HepG2 (cell line): ENCODE data around the gene GGA3. TPM values are rescaled to one million over a fixed set of nuclear protein-coding genes. Genes with fewer than 3 reads are reported as not detected.

Experiments used
- ARNTL ChIP-seq: sonication (generic); formaldehyde crosslinking; IDR thresholded peaks from 2 replicates; pipeline ENCODE4 v1.4.0; 2020; ENCODE audit warnings: mild to moderate bottlenecking, missing genetic modification reagents
- CCAR2 ChIP-seq: fragments of 200-400 bp; formaldehyde crosslinking; optimal IDR thresholded peaks from 2 replicates; pipeline ENCODE3; 2018; ENCODE audit warnings: low read depth, mild to moderate bottlenecking, low read length, moderate library complexity
- ELF1 ChIP-seq: sonication (generic); formaldehyde crosslinking; IDR thresholded peaks from 2 replicates; pipeline ENCODE4 v1.4.0; 2020; ENCODE audit warnings: missing genetic modification reagents
- HES4 ChIP-seq: sonication (generic); formaldehyde crosslinking; IDR thresholded peaks from 2 replicates; pipeline ENCODE4 v1.9.0; 2021; ENCODE audit warnings: mild to moderate bottlenecking, missing genetic modification reagents, borderline replicate concordance
- MYC ChIP-seq: sonication (generic); formaldehyde crosslinking; IDR thresholded peaks from 2 replicates; pipeline ENCODE4 v1.9.0; 2021; ENCODE audit warnings: missing genetic modification reagents, borderline replicate concordance
- NR3C1 ChIP-seq: sonication (generic); formaldehyde crosslinking; IDR thresholded peaks from 2 replicates; pipeline ENCODE4 v1.4.0; 2020; ENCODE audit warnings: missing genetic modification reagents
- TBP ChIP-seq: sonication (generic); formaldehyde crosslinking; IDR thresholded peaks from 2 replicates; pipeline ENCODE4 v1.5.0; 2020; ENCODE audit warnings: missing genetic modification reagents
- ZFX ChIP-seq: sonication (generic); formaldehyde crosslinking; IDR thresholded peaks from 2 replicates; pipeline ENCODE4 v1.4.0; 2020; ENCODE audit warnings: mild to moderate bottlenecking, low read depth, missing genetic modification reagents, moderate library complexity
- ZNF263 ChIP-seq: sonication (generic); formaldehyde crosslinking; IDR thresholded peaks from 2 replicates; pipeline ENCODE4 v1.4.0; 2020; ENCODE audit warnings: missing genetic modification reagents
- ZNF326 ChIP-seq: sonication (generic); formaldehyde crosslinking; IDR thresholded peaks from 2 replicates; pipeline ENCODE4 v1.4.0; 2020; ENCODE audit warnings: missing genetic modification reagents, borderline replicate concordance
- ZNF510 ChIP-seq: sonication (generic); formaldehyde crosslinking; IDR thresholded peaks from 2 replicates; pipeline ENCODE4 v1.4.0; 2020; ENCODE audit warnings: low read depth, mild to moderate bottlenecking, missing genetic modification reagents
- ZNF530 ChIP-seq: sonication (generic); formaldehyde crosslinking; IDR thresholded peaks from 2 replicates; pipeline ENCODE4 v1.5.0; 2020; ENCODE audit warnings: low read depth, mild to moderate bottlenecking, missing genetic modification reagents
- ZNF598 ChIP-seq: sonication (generic); formaldehyde crosslinking; IDR thresholded peaks from 2 replicates; pipeline ENCODE4 v1.5.1; 2020; ENCODE audit warnings: mild to moderate bottlenecking, missing genetic modification reagents, borderline replicate concordance
- ZNF746 ChIP-seq: sonication (generic); formaldehyde crosslinking; IDR thresholded peaks from 2 replicates; pipeline ENCODE4 v1.8.0; 2022; ENCODE audit warnings: mild to moderate bottlenecking, missing genetic modification reagents
- ZSCAN31 ChIP-seq: sonication (generic); formaldehyde crosslinking; IDR thresholded peaks from 2 replicates; pipeline ENCODE4 v1.5.0; 2020; ENCODE audit warnings: low read depth, mild to moderate bottlenecking, missing genetic modification reagents
- polyA plus RNA-seq, 8 experiments: library from polyadenylated mRNA; depleted of rRNA in 3 of 8; stranded (reverse) in 7 of 8; unstranded in 1 of 8; fragments of >200 nt; fragmentation: Illumina TruSeq in 4 of 8; extraction: Trizol in 4 of 8; gene quantifications; 2 replicates each; pipeline versions ENCODE4 v1.2.1 to v1.2.3, GENCODE V29; 2011 to 2016; ENCODE audit warnings: low read depth in 4 of 8, missing spikeins in 1 of 8, mixed read lengths in 1 of 8; ENCODE audit not compliant: insufficient read depth in 1 of 8
- total RNA-seq, 5 experiments: library from RNA; depleted of rRNA; stranded (reverse); fragments of >200 nt; fragmentation: Illumina TruSeq; extraction: Trizol; gene quantifications; 2 replicates each; pipeline ENCODE4 v1.2.3, GENCODE V29; 2016; ENCODE audit warnings: low read depth in 1 of 5
- TF ChIP-seq, protein P1 (sequence below): sonication (generic); formaldehyde crosslinking; conservative IDR thresholded peaks from 2 replicates; pipeline ENCODE4 v1.4.0; 2020; ENCODE audit warnings: missing genetic modification reagents
- TF ChIP-seq, protein P2 (sequence below): sonication (generic); formaldehyde crosslinking; IDR thresholded peaks from one replicate; pipeline ENCODE4 v1.5.1; 2020; ENCODE audit warnings: mild to moderate bottlenecking, missing genetic modification reagents; ENCODE audit errors: not compliant biosample characterization
- TF ChIP-seq, protein P3 (sequence below): sonication (generic); formaldehyde crosslinking; IDR thresholded peaks from 2 replicates; pipeline ENCODE4 v1.8.0; 2022; ENCODE audit warnings: low read depth, missing genetic modification reagents

Gene GGA3
- total and polyA plus RNA-seq, 2 of the 13 experiments (the other 11 are each of a cell fraction or from before 2014, with no cell fraction given): 28.4 to 43.7 TPM

DNA sequence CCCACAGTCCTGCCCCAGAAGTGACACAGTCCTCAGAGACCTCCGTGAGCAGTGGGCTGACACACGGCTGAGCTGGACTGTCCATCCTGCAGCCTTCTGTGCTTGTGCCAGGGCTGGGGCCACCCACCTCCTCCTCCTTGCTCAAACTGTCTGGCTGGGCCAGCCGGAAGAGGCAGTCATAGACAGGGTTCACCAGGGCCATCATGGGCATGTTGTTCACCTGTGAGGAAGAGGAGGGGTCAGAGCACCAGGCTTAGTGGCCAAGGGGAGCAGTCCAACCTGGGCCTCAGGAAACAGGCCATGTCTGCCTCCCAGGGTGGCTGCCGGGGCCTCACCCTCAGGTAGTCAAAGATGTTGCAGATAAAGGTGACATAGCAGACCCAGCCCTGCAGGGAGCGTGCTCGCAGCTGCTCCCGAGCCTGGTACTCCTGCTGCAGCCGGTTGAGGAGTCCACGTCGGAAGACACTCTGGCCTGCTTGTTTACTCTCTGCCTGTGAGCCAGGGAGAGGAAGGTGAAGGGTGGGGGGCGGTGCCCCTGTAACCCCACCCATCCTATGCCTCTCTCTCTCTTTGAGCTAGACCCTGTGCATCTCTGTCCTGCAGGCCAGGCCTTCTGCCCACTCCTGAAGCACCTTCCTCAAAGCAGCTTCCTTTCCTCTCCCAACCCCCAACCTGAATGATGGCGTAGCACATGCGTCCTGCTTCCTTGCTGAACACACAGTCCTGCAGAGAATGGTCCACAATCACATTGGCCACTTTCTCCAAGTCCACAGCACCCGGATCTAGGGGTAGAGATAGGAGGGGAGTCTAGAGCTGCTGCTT lies 6.2 kb upstream of the GGA3 start (continued):
- TF ChIP-seq, protein P1, sequence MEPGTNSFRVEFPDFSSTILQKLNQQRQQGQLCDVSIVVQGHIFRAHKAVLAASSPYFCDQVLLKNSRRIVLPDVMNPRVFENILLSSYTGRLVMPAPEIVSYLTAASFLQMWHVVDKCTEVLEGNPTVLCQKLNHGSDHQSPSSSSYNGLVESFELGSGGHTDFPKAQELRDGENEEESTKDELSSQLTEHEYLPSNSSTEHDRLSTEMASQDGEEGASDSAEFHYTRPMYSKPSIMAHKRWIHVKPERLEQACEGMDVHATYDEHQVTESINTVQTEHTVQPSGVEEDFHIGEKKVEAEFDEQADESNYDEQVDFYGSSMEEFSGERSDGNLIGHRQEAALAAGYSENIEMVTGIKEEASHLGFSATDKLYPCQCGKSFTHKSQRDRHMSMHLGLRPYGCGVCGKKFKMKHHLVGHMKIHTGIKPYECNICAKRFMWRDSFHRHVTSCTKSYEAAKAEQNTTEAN (CRISPR knock-in tag): no peak
- TF ChIP-seq ZNF598 (CRISPR knock-in tag) (peak; percentile 93; the same call in 1 of the 2 replicates), MYC (peak; percentile 65; the same call in 1 of the 2 replicates), NR3C1 (CRISPR knock-in tag) (no peak), ELF1 (peak; percentile 29; the same call in 1 of the 2 replicates), ZNF263 (CRISPR knock-in tag) (peak; percentile 43; the same call in 1 of the 2 replicates), ZNF326 (CRISPR knock-in tag) (0 out of 2 replicates have a peak, but pooled peaks have one; percentile 63), ZNF746 (CRISPR knock-in tag) (peak; percentile 17; the same call in 1 of the 2 replicates), ZFX (CRISPR knock-in tag) (peak; percentile 93), TBP (CRISPR knock-in tag) (no peak), HES4 (CRISPR knock-in tag) (no peak), CCAR2 (no peak), ZSCAN31 (0 out of 2 replicates have a peak, but pooled peaks have one; percentile 37), ZNF530 (CRISPR knock-in tag) (no peak), ARNTL (CRISPR knock-in tag) (peak; percentile 63; the same call in 1 of the 2 replicates), ZNF510 (no peak)
- TF ChIP-seq, protein P2, sequence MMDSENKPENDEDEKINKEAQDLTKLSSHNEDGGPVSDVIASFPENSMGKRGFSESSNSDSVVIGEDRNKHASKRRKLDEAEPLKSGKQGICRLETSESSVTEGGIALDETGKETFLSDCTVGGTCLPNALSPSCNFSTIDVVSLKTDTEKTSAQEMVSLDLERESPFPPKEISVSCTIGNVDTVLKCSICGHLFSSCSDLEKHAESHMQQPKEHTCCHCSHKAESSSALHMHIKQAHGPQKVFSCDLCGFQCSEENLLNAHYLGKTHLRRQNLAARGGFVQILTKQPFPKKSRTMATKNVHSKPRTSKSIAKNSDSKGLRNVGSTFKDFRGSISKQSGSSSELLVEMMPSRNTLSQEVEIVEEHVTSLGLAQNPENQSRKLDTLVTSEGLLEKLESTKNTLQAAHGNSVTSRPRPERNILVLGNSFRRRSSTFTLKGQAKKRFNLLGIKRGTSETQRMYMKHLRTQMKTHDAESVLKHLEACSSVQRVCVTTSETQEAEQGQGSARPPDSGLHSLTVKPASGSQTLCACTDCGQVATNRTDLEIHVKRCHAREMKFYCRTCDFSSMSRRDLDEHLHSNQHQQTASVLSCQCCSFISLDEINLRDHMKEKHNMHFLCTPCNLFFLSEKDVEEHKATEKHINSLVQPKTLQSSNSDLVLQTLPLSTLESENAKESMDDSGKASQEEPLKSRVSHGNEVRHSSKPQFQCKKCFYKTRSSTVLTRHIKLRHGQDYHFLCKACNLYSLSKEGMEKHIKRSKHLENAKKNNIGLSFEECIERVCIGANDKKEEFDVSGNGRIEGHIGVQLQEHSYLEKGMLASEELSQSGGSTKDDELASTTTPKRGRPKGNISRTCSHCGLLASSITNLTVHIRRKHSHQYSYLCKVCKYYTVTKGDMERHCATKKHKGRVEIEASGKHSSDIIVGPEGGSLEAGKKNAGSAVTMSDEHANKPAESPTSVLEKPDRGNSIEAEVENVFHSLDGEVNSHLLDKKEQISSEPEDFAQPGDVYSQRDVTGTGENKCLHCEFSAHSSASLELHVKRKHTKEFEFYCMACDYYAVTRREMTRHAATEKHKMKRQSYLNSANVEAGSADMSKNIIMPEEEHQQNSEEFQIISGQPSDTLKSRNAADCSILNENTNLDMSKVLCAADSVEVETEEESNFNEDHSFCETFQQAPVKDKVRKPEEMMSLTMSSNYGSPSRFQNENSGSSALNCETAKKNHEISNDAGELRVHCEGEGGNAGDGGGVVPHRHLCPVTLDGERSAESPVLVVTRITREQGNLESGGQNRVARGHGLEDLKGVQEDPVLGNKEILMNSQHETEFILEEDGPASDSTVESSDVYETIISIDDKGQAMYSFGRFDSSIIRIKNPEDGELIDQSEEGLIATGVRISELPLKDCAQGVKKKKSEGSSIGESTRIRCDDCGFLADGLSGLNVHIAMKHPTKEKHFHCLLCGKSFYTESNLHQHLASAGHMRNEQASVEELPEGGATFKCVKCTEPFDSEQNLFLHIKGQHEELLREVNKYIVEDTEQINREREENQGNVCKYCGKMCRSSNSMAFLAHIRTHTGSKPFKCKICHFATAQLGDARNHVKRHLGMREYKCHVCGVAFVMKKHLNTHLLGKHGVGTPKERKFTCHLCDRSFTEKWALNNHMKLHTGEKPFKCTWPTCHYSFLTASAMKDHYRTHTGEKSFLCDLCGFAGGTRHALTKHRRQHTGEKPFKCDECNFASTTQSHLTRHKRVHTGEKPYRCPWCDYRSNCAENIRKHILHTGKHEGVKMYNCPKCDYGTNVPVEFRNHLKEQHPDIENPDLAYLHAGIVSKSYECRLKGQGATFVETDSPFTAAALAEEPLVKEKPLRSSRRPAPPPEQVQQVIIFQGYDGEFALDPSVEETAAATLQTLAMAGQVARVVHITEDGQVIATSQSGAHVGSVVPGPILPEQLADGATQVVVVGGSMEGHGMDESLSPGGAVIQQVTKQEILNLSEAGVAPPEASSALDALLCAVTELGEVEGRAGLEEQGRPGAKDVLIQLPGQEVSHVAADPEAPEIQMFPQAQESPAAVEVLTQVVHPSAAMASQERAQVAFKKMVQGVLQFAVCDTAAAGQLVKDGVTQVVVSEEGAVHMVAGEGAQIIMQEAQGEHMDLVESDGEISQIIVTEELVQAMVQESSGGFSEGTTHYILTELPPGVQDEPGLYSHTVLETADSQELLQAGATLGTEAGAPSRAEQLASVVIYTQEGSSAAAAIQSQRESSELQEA (CRISPR knock-in tag): no peak
- TF ChIP-seq, protein P3, sequence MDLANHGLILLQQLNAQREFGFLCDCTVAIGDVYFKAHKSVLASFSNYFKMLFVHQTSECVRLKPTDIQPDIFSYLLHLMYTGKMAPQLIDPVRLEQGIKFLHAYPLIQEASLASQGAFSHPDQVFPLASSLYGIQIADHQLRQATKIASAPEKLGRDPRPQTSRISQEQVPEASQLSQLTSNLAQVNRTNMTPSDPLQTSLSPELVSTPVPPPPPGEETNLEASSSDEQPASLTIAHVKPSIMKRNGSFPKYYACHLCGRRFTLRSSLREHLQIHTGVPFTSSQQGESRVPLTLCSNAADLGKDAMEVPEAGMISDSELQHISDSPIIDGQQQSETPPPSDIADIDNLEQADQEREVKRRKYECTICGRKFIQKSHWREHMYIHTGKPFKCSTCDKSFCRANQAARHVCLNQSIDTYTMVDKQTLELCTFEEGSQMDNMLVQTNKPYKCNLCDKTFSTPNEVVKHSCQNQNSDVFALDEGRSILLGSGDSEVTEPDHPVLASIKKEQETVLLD (CRISPR knock-in tag): no peak
